ENCODE data around the gene WDR89. TPM values are rescaled to one million over a fixed set of nuclear protein-coding genes. Genes with fewer than 3 reads are reported as not detected.

WDR89 gene
- polyA plus RNA-seq, 2 of the 4 experiments (the other 2 are of a cell fraction): 15.1 to 20.9 TPM

DNA sequence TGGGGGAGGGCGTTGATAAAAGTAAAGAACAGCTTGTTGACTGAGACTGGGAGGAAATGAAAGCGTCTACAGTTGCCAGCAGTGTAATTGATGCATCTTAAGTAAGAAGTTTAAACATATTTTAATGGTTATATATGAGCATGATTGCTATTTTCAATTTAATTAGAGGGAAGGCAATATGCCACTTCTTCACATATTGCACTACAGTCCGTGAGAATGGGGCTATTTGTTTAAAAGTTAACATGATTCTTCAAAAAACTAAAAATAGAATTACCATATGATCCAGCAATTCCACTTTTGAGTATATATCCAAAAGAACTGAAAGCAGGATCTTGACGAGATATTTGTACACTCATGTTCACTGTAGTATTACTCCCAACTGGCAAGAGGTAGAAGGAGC lies 60.2 kb downstream of the WDR89 start:
- DNase-seq (ENCODE audit: low read depth in 1 of 2, low spot score in 1 of 2): no peak
- no peaks in the 10 kb centered on the region for H3K9me3 ChIP-seq
- CTCF ChIA-PET: interaction anchor here (1.1 kb wide), 1 partner anchor 193 kb away, joined by 3 read pairs; no protein-coding TSS in a partner anchor
- H3K27ac ChIP-seq: no peak overlapping the region
- no peaks in the 10 kb centered on the region for H3K4me1 ChIP-seq
- TF ChIP-seq, protein P1, sequence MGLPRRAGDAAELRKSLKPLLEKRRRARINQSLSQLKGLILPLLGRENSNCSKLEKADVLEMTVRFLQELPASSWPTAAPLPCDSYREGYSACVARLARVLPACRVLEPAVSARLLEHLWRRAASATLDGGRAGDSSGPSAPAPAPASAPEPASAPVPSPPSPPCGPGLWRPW (IDR thresholded peaks at IDR 0.05): no peak
- TF ChIP-seq FOXS1 (CRISPR knock-in tag; IDR thresholded peaks at IDR 0.05) (no peak), MAZ (IDR thresholded peaks at IDR 0.05; ENCODE audit: borderline replicate concordance, low read depth, low read length) (no peak), PHF8 (IDR thresholded peaks at IDR 0.05; ENCODE audit: borderline replicate concordance, low read depth) (no peak), NR3C1 (IDR thresholded peaks at IDR 0.05) (no peak), TP53 (CRISPR knock-in tag; IDR thresholded peaks at IDR 0.05) (no peak), EHF (CRISPR knock-in tag; IDR thresholded peaks at IDR 0.05) (no peak), GATA3 (IDR thresholded peaks at IDR 0.05; ENCODE audit: borderline replicate concordance) (no peak), FOSB (CRISPR knock-in tag; IDR thresholded peaks at IDR 0.05) (no peak), JUNB (IDR thresholded peaks at IDR 0.05) (no peak)
- TF ChIP-seq, protein P2, sequence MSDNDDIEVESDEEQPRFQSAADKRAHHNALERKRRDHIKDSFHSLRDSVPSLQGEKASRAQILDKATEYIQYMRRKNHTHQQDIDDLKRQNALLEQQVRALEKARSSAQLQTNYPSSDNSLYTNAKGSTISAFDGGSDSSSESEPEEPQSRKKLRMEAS (IDR thresholded peaks at IDR 0.05): no peak
- TF ChIP-seq, protein P3, sequence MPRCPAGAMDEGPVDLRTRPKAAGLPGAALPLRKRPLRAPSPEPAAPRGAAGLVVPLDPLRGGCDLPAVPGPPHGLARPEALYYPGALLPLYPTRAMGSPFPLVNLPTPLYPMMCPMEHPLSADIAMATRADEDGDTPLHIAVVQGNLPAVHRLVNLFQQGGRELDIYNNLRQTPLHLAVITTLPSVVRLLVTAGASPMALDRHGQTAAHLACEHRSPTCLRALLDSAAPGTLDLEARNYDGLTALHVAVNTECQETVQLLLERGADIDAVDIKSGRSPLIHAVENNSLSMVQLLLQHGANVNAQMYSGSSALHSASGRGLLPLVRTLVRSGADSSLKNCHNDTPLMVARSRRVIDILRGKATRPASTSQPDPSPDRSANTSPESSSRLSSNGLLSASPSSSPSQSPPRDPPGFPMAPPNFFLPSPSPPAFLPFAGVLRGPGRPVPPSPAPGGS (IDR thresholded peaks at IDR 0.05): no peak
- TF ChIP-seq, protein P4, sequence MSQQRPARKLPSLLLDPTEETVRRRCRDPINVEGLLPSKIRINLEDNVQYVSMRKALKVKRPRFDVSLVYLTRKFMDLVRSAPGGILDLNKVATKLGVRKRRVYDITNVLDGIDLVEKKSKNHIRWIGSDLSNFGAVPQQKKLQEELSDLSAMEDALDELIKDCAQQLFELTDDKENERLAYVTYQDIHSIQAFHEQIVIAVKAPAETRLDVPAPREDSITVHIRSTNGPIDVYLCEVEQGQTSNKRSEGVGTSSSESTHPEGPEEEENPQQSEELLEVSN (IDR thresholded peaks at IDR 0.05; ENCODE audit: borderline replicate concordance, low read depth): no peak
- TF ChIP-seq, protein P5, sequence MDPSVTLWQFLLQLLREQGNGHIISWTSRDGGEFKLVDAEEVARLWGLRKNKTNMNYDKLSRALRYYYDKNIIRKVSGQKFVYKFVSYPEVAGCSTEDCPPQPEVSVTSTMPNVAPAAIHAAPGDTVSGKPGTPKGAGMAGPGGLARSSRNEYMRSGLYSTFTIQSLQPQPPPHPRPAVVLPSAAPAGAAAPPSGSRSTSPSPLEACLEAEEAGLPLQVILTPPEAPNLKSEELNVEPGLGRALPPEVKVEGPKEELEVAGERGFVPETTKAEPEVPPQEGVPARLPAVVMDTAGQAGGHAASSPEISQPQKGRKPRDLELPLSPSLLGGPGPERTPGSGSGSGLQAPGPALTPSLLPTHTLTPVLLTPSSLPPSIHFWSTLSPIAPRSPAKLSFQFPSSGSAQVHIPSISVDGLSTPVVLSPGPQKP (IDR thresholded peaks at IDR 0.05; ENCODE audit: low read depth, low read length): no peak
- POLR2A ChIA-PET: no interaction called here
- no peak overlapping the region for H3K4me2 ChIP-seq
- H3K4me3 ChIP-seq: no peak overlapping the region
- ATAC-seq: no peak
- no peak for FAIRE-seq
- 44% methylated on average over 4 of the region's 4 CpGs for WGBS (ENCODE audit: missing lambda C conversion rate)

DNA sequence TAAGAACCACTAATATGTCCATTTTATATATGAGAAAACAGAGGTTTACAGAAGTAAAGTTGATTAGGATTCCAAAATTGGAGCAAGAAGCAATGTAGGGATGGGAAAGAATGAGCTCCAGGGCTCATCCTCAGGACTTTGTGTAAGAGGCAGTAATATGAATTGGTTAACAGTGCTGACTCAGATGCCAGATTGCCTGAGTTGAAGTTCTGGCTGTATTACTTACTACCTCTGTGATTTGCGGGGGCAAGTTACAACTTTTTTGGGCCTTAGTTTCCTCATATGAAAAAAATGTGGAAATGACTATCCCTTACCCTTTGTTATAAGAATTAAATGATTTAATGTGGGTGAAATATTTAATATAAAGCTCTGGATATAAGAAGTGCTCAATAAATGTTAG lies 63.4 kb downstream of the WDR89 start:
- Histone ChIP-seq H3K4me2 (no peak overlapping the region), H3K27ac (no peak overlapping the region), H3K4me3 (no peak overlapping the region), H3K4me1 (no peaks in the 10 kb centered on the region), H3K9me3 (no peaks in the 10 kb centered on the region)
- ATAC-seq: no peak
- ChIA-PET CTCF (interaction anchor here (0.6 to 0.7 kb wide), 3 partner anchors 11 to 887 kb away, joined by 3 read pairs; partner anchors contain the start of gene AKAP5), POLR2A (no interaction called here)
- WGBS (ENCODE audit: missing lambda C conversion rate): 95% methylated on average over 1 of the region's 1 CpG
- no peak for DNase-seq (ENCODE audit: low read depth in 1 of 2, low spot score in 1 of 2)
- no peak for FAIRE-seq
- no peak for TF ChIP-seq RNF2 (IDR thresholded peaks at IDR 0.05; ENCODE audit: borderline replicate concordance, low read depth)
- no peak for TF ChIP-seq GATA3 (IDR thresholded peaks at IDR 0.05; ENCODE audit: borderline replicate concordance)
- no peak for TF ChIP-seq RAD21 (conservative IDR thresholded peaks at IDR 0.05 in 1 of 2, IDR thresholded peaks at IDR 0.05 in 1 of 2)
- TF ChIP-seq FOSL2 (IDR thresholded peaks at IDR 0.05): no peak
- TF ChIP-seq FOSL2 (CRISPR knock-in tag; IDR thresholded peaks at IDR 0.05): no peak
- TF ChIP-seq, protein P6, sequence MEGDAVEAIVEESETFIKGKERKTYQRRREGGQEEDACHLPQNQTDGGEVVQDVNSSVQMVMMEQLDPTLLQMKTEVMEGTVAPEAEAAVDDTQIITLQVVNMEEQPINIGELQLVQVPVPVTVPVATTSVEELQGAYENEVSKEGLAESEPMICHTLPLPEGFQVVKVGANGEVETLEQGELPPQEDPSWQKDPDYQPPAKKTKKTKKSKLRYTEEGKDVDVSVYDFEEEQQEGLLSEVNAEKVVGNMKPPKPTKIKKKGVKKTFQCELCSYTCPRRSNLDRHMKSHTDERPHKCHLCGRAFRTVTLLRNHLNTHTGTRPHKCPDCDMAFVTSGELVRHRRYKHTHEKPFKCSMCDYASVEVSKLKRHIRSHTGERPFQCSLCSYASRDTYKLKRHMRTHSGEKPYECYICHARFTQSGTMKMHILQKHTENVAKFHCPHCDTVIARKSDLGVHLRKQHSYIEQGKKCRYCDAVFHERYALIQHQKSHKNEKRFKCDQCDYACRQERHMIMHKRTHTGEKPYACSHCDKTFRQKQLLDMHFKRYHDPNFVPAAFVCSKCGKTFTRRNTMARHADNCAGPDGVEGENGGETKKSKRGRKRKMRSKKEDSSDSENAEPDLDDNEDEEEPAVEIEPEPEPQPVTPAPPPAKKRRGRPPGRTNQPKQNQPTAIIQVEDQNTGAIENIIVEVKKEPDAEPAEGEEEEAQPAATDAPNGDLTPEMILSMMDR (IDR thresholded peaks at IDR 0.05): no peak
- TF ChIP-seq, protein P4 (IDR thresholded peaks at IDR 0.05; ENCODE audit: borderline replicate concordance, low read depth): no peak
- TF ChIP-seq, protein P7, sequence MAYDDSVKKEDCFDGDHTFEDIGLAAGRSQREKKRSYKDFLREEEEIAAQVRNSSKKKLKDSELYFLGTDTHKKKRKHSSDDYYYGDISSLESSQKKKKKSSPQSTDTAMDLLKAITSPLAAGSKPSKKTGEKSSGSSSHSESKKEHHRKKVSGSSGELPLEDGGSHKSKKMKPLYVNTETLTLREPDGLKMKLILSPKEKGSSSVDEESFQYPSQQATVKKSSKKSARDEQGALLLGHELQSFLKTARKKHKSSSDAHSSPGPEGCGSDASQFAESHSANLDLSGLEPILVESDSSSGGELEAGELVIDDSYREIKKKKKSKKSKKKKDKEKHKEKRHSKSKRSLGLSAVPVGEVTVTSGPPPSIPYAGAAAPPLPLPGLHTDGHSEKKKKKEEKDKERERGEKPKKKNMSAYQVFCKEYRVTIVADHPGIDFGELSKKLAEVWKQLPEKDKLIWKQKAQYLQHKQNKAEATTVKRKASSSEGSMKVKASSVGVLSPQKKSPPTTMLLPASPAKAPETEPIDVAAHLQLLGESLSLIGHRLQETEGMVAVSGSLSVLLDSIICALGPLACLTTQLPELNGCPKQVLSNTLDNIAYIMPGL (CRISPR knock-in tag; IDR thresholded peaks at IDR 0.05; ENCODE audit: borderline replicate concordance): no peak
- TF ChIP-seq, protein P5 (IDR thresholded peaks at IDR 0.05; ENCODE audit: low read depth, low read length): no peak
- TF ChIP-seq FOXS1 (CRISPR knock-in tag; IDR thresholded peaks at IDR 0.05): no peak
- no peak for TF ChIP-seq JUN (IDR thresholded peaks at IDR 0.05)
- TF ChIP-seq BHLHE40 (IDR thresholded peaks at IDR 0.05; ENCODE audit: low read depth, low read length): no peak
- TF ChIP-seq HOXB5 (CRISPR knock-in tag; IDR thresholded peaks at IDR 0.05): no peak
- no peak for TF ChIP-seq POLR2A (IDR thresholded peaks at IDR 0.05; ENCODE audit: low read length)
- TF ChIP-seq, protein P2 (IDR thresholded peaks at IDR 0.05): no peak
- no peak for TF ChIP-seq HOXB13 (CRISPR knock-in tag; IDR thresholded peaks at IDR 0.05; ENCODE audit: low read depth)
- no peak for TF ChIP-seq EHMT2 (IDR thresholded peaks at IDR 0.05; ENCODE audit: low read depth)
- TF ChIP-seq KDM1A (IDR thresholded peaks at IDR 0.05; ENCODE audit: low read depth): no peak
